SK-N-SH treated with all-trans-retinoic acid at 6 μM for 48 hours (cell line): ENCODE measurements around the gene CACNA1C.

Experiments used
- ATAC-seq: fragments of 200-7000 bp; cut with Tn5 transposase; 3 replicates; pipeline ENCODE4 v1.9.1; 2020; ENCODE audit warnings: mild to moderate bottlenecking, moderate library complexity
- ARNTL ChIP-seq: fragments of 450-650 bp; formaldehyde crosslinking; IDR thresholded peaks from 2 replicates; pipeline ENCODE4 v1.5.0; 2020; ENCODE audit warnings: low read depth, mild to moderate bottlenecking, moderate library complexity, borderline replicate concordance
- BACH2 ChIP-seq: fragments of 250-450 bp; sonication (Bioruptor Pico); IDR thresholded peaks from 2 replicates; pipeline ENCODE4 v1.9.0; 2021; ENCODE audit warnings: mild to moderate bottlenecking, borderline replicate concordance
- CSDC2 ChIP-seq: fragments of 250-450 bp; sonication (Bioruptor Pico); IDR thresholded peaks from 2 replicates; pipeline ENCODE4 v1.5.0; 2020; ENCODE audit warnings: mild to moderate bottlenecking, moderate library complexity
- GLIS3 ChIP-seq: fragments of 250-450 bp; sonication (Bioruptor Pico); IDR thresholded peaks from 2 replicates; pipeline ENCODE4 v1.5.0; 2020; ENCODE audit warnings: mild to moderate bottlenecking, moderate library complexity
- ISL1 ChIP-seq: fragments of 250-450 bp; sonication (Bioruptor Pico); IDR thresholded peaks from 2 replicates; pipeline ENCODE4 v2.1.2; 2022; ENCODE audit warnings: mild to moderate bottlenecking, moderate library complexity
- OSR1 ChIP-seq: fragments of 250-450 bp; sonication (Bioruptor Pico); IDR thresholded peaks from 2 replicates; pipeline ENCODE4 v1.8.0; 2022; ENCODE audit warnings: moderate library complexity, mild to moderate bottlenecking, inconsistent platforms
- PPARA ChIP-seq: fragments of 250-450 bp; sonication (Bioruptor Pico); IDR thresholded peaks from 2 replicates; pipeline ENCODE4 v1.5.0; 2020; ENCODE audit warnings: mild to moderate bottlenecking, borderline replicate concordance
- RARB ChIP-seq: fragments of 250-450 bp; sonication (Bioruptor Pico); IDR thresholded peaks from 2 replicates; pipeline ENCODE4 v1.8.0; 2021; ENCODE audit warnings: mild to moderate bottlenecking, moderate library complexity
- SNAI2 ChIP-seq: fragments of 250-450 bp; sonication (Bioruptor Pico); IDR thresholded peaks from 2 replicates; pipeline ENCODE4 v1.5.0; 2020; ENCODE audit warnings: mild to moderate bottlenecking, moderate library complexity
- TCF4 ChIP-seq: fragments of 250-450 bp; sonication (Bioruptor Pico); IDR thresholded peaks from 2 replicates; pipeline ENCODE4 v1.8.0; 2021; ENCODE audit warnings: mild to moderate bottlenecking, moderate library complexity, borderline replicate concordance
- TOX ChIP-seq: fragments of 250-450 bp; sonication (Bioruptor Pico); IDR thresholded peaks from 2 replicates; pipeline ENCODE4 v1.8.0; 2021; ENCODE audit warnings: mild to moderate bottlenecking, moderate library complexity, borderline replicate concordance
- ZFP3 ChIP-seq: fragments of 250-450 bp; sonication (Bioruptor Pico); IDR thresholded peaks from 2 replicates; pipeline ENCODE4 v1.5.0; 2020; ENCODE audit warnings: mild to moderate bottlenecking, moderate library complexity
- ZFP30 ChIP-seq: fragments of 450-650 bp; formaldehyde crosslinking; IDR thresholded peaks from 2 replicates; pipeline ENCODE4 v1.5.0; 2022; ENCODE audit warnings: mild to moderate bottlenecking, moderate library complexity
- ZNF565 ChIP-seq: fragments of 450-650 bp; formaldehyde crosslinking; conservative IDR thresholded peaks from 2 replicates; pipeline ENCODE4 v1.5.0; 2020; ENCODE audit warnings: low read depth, mild to moderate bottlenecking, moderate library complexity
- ZNF70 ChIP-seq: fragments of 450-650 bp; formaldehyde crosslinking; IDR thresholded peaks from 2 replicates; pipeline ENCODE4 v1.5.0; 2020; ENCODE audit warnings: mild to moderate bottlenecking, moderate library complexity
- ZNF8 ChIP-seq: fragments of 450-650 bp; formaldehyde crosslinking; IDR thresholded peaks from 2 replicates; pipeline ENCODE4 v1.5.0; 2020; ENCODE audit warnings: mild to moderate bottlenecking, moderate library complexity
- TF ChIP-seq, protein P1 (sequence below): fragments of 250-450 bp; sonication (Bioruptor Pico); IDR thresholded peaks from 2 replicates; pipeline ENCODE4 v1.5.1; 2020; ENCODE audit warnings: low read depth, mild to moderate bottlenecking, moderate library complexity
- TF ChIP-seq, protein P2 (sequence below): fragments of 250-450 bp; sonication (Bioruptor Pico); IDR thresholded peaks from 2 replicates; pipeline ENCODE4 v1.8.0; 2020; ENCODE audit warnings: mild to moderate bottlenecking, moderate library complexity, borderline replicate concordance
- TF ChIP-seq, protein P3 (sequence below): fragments of 250-450 bp; sonication (Bioruptor Pico); IDR thresholded peaks from 2 replicates; pipeline ENCODE4 v1.5.0; 2020; ENCODE audit warnings: mild to moderate bottlenecking, moderate library complexity
- TF ChIP-seq, protein P4 (sequence below): fragments of 250-450 bp; sonication (Bioruptor Pico); IDR thresholded peaks from 2 replicates; pipeline ENCODE4 v1.5.1; 2021; ENCODE audit warnings: mild to moderate bottlenecking, moderate library complexity
- TF ChIP-seq, protein P5 (sequence below): fragments of 250-450 bp; sonication (Bioruptor Pico); IDR thresholded peaks from 2 replicates; pipeline ENCODE4 v1.8.0; 2021; ENCODE audit warnings: low read depth, mild to moderate bottlenecking, moderate library complexity, borderline replicate concordance

CACNA1C gene

DNA sequence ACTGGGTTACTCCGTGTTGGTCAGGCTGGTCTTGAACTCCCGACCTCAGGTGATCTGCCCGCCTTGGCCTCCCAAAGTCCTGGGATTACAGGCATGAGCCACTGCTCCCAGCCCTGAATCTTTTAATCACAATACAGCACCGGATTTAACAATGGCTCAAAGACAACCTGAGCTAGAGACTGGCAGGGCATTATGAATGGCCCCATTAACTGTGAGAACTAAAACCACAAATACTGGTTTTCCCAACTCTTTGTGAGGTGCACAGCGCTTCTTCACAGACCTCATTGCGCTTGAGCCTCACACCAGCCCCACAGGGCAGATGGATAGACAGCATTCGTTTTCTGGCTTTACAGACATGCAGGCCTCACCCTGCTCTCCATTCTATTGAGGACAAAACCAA, 634.9 kb downstream of the CACNA1C start (continued):
- TF ChIP-seq, protein P1, sequence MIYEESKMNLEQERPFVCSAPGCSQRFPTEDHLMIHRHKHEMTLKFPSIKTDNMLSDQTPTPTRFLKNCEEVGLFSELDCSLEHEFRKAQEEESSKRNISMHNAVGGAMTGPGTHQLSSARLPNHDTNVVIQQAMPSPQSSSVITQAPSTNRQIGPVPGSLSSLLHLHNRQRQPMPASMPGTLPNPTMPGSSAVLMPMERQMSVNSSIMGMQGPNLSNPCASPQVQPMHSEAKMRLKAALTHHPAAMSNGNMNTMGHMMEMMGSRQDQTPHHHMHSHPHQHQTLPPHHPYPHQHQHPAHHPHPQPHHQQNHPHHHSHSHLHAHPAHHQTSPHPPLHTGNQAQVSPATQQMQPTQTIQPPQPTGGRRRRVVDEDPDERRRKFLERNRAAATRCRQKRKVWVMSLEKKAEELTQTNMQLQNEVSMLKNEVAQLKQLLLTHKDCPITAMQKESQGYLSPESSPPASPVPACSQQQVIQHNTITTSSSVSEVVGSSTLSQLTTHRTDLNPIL (CRISPR knock-in tag): no peak
- TF ChIP-seq, all 23 proteins: peak for 0

DNA sequence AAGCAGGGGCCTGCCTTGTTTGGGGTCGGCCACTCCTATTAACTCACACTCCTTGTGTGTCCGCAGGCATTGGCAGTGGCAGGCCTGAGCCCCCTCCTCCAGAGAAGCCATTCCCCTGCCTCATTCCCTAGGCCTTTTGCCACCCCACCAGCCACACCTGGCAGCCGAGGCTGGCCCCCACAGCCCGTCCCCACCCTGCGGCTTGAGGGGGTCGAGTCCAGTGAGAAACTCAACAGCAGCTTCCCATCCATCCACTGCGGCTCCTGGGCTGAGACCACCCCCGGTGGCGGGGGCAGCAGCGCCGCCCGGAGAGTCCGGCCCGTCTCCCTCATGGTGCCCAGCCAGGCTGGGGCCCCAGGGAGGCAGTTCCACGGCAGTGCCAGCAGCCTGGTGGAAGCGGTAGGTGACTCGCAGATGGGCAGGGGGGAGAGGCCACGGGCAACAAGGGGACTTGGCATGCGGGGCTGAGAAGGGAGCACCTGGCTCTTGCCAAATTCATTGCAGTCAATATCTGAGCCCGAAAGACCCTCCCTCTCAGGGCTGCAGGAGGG, 635.7 kb downstream of the CACNA1C start:
- TF ChIP-seq, protein P1 (CRISPR knock-in tag): no peak
- TF ChIP-seq PPARA (no peak), OSR1 (CRISPR knock-in tag) (no peak), ZNF565 (no peak), ZNF70 (CRISPR knock-in tag) (no peak), ZFP30 (CRISPR knock-in tag) (no peak), ISL1 (CRISPR knock-in tag) (no peak), ARNTL (CRISPR knock-in tag) (no peak), SNAI2 (CRISPR knock-in tag) (no peak), BACH2 (CRISPR knock-in tag) (no peak), RARB (CRISPR knock-in tag) (no peak), TCF4 (CRISPR knock-in tag) (no peak), TOX (CRISPR knock-in tag) (no peak), GLIS3 (CRISPR knock-in tag) (no peak), ZFP3 (no peak)
- TF ChIP-seq, protein P2, sequence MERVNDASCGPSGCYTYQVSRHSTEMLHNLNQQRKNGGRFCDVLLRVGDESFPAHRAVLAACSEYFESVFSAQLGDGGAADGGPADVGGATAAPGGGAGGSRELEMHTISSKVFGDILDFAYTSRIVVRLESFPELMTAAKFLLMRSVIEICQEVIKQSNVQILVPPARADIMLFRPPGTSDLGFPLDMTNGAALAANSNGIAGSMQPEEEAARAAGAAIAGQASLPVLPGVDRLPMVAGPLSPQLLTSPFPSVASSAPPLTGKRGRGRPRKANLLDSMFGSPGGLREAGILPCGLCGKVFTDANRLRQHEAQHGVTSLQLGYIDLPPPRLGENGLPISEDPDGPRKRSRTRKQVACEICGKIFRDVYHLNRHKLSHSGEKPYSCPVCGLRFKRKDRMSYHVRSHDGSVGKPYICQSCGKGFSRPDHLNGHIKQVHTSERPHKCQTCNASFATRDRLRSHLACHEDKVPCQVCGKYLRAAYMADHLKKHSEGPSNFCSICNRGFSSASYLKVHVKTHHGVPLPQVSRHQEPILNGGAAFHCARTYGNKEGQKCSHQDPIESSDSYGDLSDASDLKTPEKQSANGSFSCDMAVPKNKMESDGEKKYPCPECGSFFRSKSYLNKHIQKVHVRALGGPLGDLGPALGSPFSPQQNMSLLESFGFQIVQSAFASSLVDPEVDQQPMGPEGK (CRISPR knock-in tag): no peak
- TF ChIP-seq, protein P3, sequence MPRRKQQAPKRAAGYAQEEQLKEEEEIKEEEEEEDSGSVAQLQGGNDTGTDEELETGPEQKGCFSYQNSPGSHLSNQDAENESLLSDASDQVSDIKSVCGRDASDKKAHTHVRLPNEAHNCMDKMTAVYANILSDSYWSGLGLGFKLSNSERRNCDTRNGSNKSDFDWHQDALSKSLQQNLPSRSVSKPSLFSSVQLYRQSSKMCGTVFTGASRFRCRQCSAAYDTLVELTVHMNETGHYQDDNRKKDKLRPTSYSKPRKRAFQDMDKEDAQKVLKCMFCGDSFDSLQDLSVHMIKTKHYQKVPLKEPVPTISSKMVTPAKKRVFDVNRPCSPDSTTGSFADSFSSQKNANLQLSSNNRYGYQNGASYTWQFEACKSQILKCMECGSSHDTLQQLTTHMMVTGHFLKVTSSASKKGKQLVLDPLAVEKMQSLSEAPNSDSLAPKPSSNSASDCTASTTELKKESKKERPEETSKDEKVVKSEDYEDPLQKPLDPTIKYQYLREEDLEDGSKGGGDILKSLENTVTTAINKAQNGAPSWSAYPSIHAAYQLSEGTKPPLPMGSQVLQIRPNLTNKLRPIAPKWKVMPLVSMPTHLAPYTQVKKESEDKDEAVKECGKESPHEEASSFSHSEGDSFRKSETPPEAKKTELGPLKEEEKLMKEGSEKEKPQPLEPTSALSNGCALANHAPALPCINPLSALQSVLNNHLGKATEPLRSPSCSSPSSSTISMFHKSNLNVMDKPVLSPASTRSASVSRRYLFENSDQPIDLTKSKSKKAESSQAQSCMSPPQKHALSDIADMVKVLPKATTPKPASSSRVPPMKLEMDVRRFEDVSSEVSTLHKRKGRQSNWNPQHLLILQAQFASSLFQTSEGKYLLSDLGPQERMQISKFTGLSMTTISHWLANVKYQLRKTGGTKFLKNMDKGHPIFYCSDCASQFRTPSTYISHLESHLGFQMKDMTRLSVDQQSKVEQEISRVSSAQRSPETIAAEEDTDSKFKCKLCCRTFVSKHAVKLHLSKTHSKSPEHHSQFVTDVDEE (CRISPR knock-in tag): no peak
- TF ChIP-seq, protein P4, sequence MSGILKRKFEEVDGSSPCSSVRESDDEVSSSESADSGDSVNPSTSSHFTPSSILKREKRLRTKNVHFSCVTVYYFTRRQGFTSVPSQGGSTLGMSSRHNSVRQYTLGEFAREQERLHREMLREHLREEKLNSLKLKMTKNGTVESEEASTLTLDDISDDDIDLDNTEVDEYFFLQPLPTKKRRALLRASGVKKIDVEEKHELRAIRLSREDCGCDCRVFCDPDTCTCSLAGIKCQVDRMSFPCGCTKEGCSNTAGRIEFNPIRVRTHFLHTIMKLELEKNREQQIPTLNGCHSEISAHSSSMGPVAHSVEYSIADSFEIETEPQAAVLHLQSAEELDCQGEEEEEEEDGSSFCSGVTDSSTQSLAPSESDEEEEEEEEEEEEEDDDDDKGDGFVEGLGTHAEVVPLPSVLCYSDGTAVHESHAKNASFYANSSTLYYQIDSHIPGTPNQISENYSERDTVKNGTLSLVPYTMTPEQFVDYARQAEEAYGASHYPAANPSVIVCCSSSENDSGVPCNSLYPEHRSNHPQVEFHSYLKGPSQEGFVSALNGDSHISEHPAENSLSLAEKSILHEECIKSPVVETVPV (CRISPR knock-in tag): no peak
- TF ChIP-seq, all 23 proteins: peak for 0
- ATAC-seq: no peak

DNA sequence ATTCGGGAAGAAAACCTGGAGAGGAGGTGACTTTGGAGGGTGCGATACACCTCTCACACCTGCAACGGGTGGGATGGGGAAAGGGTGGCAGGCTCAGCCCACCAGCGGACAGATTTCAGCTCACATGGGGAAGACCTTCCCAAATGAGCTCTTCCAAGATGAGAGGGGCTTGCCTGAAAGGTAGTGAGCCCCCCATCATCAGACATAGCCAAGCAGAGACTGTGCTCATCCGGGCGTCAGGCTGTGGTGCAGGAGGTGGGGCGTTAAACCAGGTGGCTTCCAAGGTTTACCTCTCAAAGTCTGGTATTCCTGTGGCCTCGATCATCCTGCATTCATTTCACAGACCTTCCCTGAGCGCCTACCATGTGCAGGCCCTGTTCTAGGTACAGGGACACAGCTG, 636.6 kb downstream of the CACNA1C start:
- TF ChIP-seq BACH2 (CRISPR knock-in tag): no peak
- no peak for TF ChIP-seq ZFP30 (CRISPR knock-in tag)
- no peak for TF ChIP-seq ZNF8
- TF ChIP-seq, protein P5, sequence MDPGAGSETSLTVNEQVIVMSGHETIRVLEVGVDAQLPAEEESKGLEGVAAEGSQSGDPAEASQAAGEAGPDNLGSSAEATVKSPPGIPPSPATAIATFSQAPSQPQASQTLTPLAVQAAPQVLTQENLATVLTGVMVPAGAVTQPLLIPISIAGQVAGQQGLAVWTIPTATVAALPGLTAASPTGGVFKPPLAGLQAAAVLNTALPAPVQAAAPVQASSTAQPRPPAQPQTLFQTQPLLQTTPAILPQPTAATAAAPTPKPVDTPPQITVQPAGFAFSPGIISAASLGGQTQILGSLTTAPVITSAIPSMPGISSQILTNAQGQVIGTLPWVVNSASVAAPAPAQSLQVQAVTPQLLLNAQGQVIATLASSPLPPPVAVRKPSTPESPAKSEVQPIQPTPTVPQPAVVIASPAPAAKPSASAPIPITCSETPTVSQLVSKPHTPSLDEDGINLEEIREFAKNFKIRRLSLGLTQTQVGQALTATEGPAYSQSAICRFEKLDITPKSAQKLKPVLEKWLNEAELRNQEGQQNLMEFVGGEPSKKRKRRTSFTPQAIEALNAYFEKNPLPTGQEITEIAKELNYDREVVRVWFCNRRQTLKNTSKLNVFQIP (CRISPR knock-in tag): no peak
- no peak for TF ChIP-seq PPARA
- no peak for TF ChIP-seq ARNTL (CRISPR knock-in tag)
- TF ChIP-seq CSDC2 (CRISPR knock-in tag): no peak
- TF ChIP-seq TOX (CRISPR knock-in tag): no peak
- TF ChIP-seq, protein P2 (CRISPR knock-in tag): no peak
- TF ChIP-seq, protein P1 (CRISPR knock-in tag): no peak
- TF ChIP-seq, protein P4 (CRISPR knock-in tag): no peak
- TF ChIP-seq RARB (CRISPR knock-in tag): no peak
- ATAC-seq: no peak
